Activated naive CD8-positive, alpha-beta T cell (primary cell): ENCODE measurements around the gene GPR26.

ENCODE experiments used
- H3K27ac Mint-ChIP-seq: one replicate; pipeline ENCODE4 v1.8.0; 2021; ENCODE audit warnings: mixed read lengths
- H3K27me3 Mint-ChIP-seq: one replicate; pipeline ENCODE4 v1.8.0; 2021; ENCODE audit warnings: mixed read lengths
- H3K36me3 Mint-ChIP-seq: one replicate; pipeline ENCODE4 v1.8.0; 2021; ENCODE audit warnings: mixed read lengths
- H3K4me1 Mint-ChIP-seq: one replicate; pipeline ENCODE4 v1.8.0; 2021; ENCODE audit warnings: low read depth, mixed read lengths
- H3K4me3 Mint-ChIP-seq: one replicate; pipeline ENCODE4 v1.8.0; 2021; ENCODE audit warnings: mild to moderate bottlenecking, mixed read lengths
- H3K9me3 Mint-ChIP-seq: one replicate; pipeline ENCODE4 v1.8.0; 2021; ENCODE audit warnings: low read depth, mixed read lengths

The GPR26 gene

DNA sequence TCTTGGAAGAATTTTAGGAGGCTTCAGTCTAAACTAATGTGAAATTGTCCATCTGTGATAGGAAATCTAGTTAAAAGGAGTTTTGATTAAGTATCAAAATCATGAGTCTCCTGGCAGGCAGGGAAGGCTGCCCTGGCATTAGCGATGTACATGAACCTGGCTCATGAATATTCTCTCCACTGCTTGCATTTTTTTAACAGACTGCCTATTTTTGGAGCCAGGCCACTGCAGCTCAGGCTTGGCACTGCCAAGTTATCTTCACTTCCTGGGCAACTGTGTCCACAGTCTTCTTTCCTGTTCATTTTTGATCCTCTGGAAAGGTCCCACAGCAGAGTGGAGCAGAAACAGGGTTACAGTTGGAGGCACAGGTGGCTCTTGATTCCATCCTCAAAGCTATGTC lies 7.0 kb downstream of the GPR26 start:
- peaks cover 2% of the 10 kb centered on the region for H3K27me3 Mint-ChIP-seq
- H3K9me3 Mint-ChIP-seq: no peaks in the 10 kb centered on the region
- H3K27ac Mint-ChIP-seq: no peak overlapping the region
- H3K4me1 Mint-ChIP-seq: no peaks in the 10 kb centered on the region
- H3K4me3 Mint-ChIP-seq: no peak overlapping the region
- no peaks in the 10 kb centered on the region for H3K36me3 Mint-ChIP-seq

DNA sequence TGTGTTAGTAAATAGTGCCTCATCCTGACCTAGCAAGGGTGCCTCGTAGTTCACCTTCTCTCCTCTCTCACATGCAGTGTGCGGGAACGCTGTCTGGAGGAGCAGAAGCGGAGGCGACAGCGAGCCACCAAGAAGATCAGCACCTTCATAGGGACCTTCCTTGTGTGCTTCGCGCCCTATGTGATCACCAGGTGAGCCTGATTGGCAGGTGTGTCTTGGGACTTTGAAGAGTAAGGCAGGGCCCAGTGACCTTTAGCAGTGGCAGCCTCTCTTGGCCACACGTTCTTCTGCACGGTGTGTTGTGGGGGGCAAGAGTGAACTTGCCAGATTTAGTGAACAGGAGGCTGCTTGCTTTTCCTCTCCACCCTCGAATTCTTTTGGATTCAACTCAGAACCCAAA lies 8.6 kb downstream of the GPR26 start:
- no peaks in the 10 kb centered on the region for H3K9me3 Mint-ChIP-seq
- peaks cover 2% of the 10 kb centered on the region for H3K27me3 Mint-ChIP-seq
- no peaks in the 10 kb centered on the region for H3K4me1 Mint-ChIP-seq
- no peak overlapping the region for H3K4me3 Mint-ChIP-seq
- no peak overlapping the region for H3K27ac Mint-ChIP-seq
- no peaks in the 10 kb centered on the region for H3K36me3 Mint-ChIP-seq

DNA sequence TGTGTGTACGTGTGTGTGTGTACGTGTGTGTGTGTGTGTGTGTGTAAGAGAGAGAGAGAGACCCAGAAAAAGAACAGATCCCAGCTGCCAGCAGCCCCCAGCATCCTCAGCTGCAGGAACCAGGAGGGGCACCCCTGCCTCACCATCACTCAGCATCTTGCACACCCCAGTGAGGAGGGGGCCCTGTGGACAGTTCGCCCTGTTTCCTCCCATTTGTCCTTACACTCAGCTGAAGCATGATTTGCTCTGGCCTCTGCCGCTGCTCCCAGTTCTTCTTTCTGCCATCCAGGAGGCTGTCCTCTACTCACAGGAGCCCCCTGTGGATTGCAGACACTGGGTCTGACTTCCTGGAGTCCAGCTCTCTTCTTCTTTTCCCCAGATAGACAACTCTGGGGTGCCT lies 9.7 kb downstream of the GPR26 start:
- Mint-ChIP-seq H3K27me3 (peaks cover 2% of the 10 kb centered on the region), H3K9me3 (no peaks in the 10 kb centered on the region), H3K36me3 (no peaks in the 10 kb centered on the region), H3K27ac (no peak overlapping the region), H3K4me1 (no peaks in the 10 kb centered on the region), H3K4me3 (no peak overlapping the region)

DNA sequence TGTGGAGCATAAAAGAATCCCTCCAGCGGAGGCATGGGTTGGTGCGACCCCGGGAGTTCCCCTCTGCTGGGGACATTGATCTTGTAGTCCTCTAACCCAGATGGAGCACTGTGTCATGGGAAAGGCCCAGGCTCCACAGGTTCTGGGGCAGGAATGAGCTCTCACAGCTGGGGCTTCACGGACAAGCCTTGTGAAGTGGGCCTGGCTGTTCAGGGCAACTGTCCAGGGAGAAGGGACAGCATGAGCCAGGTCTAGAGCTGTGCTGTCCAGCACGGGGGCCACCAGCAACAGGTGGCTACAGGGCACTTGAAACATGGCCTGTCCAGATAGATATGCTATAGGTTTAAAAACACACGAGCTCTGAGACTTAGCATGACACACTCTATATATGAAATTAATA lies 11.4 kb downstream of the GPR26 start:
- Mint-ChIP-seq H3K4me1 (no peaks in the 10 kb centered on the region), H3K4me3 (no peak overlapping the region), H3K27me3 (no peaks in the 10 kb centered on the region), H3K36me3 (no peaks in the 10 kb centered on the region), H3K9me3 (no peaks in the 10 kb centered on the region), H3K27ac (no peak overlapping the region)

DNA sequence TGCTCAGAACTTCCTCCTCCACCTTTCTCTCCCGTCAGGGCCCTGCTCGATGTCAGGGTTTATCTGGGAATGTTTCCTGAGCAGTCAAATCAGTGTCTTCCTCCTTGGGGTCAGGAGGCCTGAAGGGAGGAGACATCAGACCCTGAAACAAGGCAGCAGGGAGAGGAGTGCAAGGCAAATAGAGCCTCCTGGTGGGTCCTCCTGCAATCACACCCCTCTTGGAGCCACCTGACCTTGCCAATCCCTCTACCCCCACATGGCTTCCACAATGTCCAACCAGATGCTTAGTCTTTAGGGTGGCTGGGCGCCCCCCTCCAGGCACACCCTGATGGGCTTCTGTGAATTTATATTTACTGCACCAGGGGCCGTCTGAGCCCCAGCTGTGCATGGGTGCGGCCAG lies 12.2 kb downstream of the GPR26 start:
- Mint-ChIP-seq H3K27me3 (peaks cover 2% of the 10 kb centered on the region), H3K27ac (no peak overlapping the region), H3K4me3 (no peak overlapping the region), H3K9me3 (no peaks in the 10 kb centered on the region), H3K4me1 (no peaks in the 10 kb centered on the region), H3K36me3 (no peaks in the 10 kb centered on the region)

DNA sequence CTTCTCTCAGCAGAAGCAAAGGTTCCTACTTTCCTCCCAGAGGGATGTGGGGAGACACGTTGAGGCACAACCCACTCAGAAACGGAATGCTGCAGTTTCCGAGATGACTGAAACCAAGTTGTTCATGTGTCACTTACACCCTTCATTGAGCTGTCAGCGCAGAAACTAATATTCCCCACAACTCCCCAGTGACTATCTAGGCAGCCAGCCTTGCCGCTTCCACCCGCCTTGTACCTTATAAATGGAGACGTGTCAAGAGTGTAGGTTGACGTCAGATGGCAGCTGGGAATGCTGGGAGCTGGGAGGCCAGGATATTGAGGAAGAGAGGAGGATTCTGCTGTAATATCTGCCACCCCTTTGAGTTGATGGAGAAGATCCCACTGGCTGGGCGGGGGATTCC lies 15.1 kb downstream of the GPR26 start:
- H3K27me3 Mint-ChIP-seq: peaks cover 2% of the 10 kb centered on the region
- H3K36me3 Mint-ChIP-seq: no peaks in the 10 kb centered on the region
- H3K9me3 Mint-ChIP-seq: no peaks in the 10 kb centered on the region

DNA sequence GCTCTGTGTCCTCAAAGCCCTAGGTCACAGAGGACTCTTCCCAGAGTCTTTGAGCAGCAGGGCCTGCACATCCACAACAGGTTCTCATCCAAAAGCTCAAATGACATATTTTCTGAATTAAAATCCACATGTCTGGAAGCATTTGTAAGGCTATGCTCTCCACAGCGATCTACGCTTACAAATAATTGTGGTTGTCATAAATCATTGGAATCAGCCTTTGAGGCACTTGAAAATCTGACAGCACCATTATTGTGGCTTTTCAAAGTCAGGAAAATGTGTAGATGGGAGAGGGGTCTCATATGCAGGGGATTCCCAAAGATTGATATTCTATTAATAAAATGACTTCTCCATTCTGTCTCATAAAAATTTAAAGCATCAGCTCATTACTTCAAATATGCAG lies 16.3 kb downstream of the GPR26 start:
- H3K27me3 Mint-ChIP-seq: peaks cover 2% of the 10 kb centered on the region
- H3K9me3 Mint-ChIP-seq: no peaks in the 10 kb centered on the region
- H3K27ac Mint-ChIP-seq: no peak overlapping the region
- H3K4me1 Mint-ChIP-seq: no peaks in the 10 kb centered on the region
- H3K4me3 Mint-ChIP-seq: no peak overlapping the region
- no peaks in the 10 kb centered on the region for H3K36me3 Mint-ChIP-seq

More for the DNA sequence above, 15.1 kb downstream of the GPR26 start:
- Mint-ChIP-seq H3K4me3 (no peak overlapping the region), H3K27ac (no peak overlapping the region), H3K4me1 (no peaks in the 10 kb centered on the region)

DNA sequence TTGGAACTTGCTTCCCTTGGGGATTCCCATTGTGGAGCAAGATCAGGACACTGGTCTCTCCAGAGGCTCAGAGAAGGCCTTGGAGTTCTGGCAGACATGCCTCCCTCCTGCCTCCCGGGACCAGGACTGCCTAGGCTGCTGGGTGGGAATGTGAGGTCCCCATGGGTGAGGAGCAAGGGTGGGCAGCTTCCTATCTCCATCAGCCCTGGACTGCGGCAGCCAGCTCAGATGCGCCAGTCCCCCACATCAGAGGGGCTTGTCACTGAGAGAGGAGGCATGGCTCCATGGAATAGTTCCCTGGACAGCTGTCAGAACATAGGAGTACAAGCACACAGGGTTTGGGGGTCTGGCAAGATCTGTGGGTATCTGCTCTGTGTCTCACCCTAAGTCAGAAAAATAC lies 17.3 kb downstream of the GPR26 start:
- Mint-ChIP-seq H3K9me3 (no peaks in the 10 kb centered on the region), H3K36me3 (no peaks in the 10 kb centered on the region), H3K27ac (no peak overlapping the region), H3K4me1 (no peaks in the 10 kb centered on the region), H3K27me3 (peaks cover 2% of the 10 kb centered on the region), H3K4me3 (no peak overlapping the region)

DNA sequence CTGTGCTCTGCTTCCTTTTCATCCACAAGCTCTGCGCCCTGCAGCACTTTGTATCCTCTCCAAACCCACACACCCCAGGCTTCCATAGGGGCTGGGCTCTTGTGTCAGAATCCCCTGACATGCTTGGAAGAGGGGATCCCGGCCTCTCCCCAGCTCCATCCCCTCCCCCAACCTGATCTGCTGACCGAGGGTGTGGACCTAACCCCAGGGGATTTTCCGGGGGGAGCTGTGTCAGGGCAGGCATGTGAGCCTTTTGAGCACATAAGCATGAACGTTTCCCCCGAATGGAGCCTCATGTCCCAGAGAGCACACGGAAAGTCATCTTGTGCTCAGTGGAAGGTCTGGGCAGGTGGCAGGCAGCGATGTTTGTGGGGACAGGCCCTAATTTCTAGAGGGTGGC lies 17.7 kb downstream of the GPR26 start:
- Mint-ChIP-seq H3K36me3 (no peaks in the 10 kb centered on the region), H3K4me3 (no peak overlapping the region), H3K27ac (no peak overlapping the region), H3K4me1 (no peaks in the 10 kb centered on the region), H3K27me3 (peaks cover 2% of the 10 kb centered on the region), H3K9me3 (no peaks in the 10 kb centered on the region)

DNA sequence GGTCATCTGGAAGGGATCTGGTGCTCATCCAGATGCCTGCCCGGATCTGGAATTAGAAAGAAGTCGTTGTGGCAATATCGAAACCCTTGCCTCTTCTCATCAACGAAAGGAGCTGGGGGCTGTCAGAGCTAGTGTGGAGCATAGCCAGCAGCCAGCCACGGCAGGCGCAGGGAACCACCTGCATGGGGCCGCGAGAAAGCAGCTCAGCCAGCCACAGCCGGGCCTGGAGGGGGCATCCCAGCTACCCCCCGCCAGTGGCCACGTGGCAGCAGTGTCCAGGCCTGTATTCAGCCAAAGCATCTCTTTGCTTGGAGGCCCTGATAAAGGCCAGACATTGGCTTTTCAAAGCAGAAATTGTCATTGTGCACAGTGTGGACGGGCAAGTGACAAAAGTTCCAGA lies 19.1 kb downstream of the GPR26 start:
- H3K4me1 Mint-ChIP-seq: no peaks in the 10 kb centered on the region
- no peaks in the 10 kb centered on the region for H3K9me3 Mint-ChIP-seq
- peaks cover 2% of the 10 kb centered on the region for H3K27me3 Mint-ChIP-seq
- no peak overlapping the region for H3K4me3 Mint-ChIP-seq
- H3K36me3 Mint-ChIP-seq: no peaks in the 10 kb centered on the region
- H3K27ac Mint-ChIP-seq: no peak overlapping the region

DNA sequence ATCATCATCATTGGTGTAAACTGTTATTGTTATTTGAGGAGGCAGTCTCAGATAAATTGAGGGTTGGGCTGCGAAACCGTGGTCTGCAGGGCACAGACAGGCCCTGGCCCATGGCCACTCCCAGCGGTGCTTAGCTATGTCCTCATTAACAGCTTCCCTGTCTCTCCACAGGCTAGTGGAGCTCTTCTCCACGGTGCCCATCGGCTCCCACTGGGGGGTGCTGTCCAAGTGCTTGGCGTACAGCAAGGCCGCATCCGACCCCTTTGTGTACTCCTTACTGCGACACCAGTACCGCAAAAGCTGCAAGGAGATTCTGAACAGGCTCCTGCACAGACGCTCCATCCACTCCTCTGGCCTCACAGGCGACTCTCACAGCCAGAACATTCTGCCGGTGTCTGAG lies 21.6 kb downstream of the GPR26 start:
- H3K4me3 Mint-ChIP-seq: no peak overlapping the region
- no peaks in the 10 kb centered on the region for H3K4me1 Mint-ChIP-seq
- no peaks in the 10 kb centered on the region for H3K36me3 Mint-ChIP-seq
- H3K27ac Mint-ChIP-seq: no peak overlapping the region
- H3K27me3 Mint-ChIP-seq: peaks cover 1% of the 10 kb centered on the region
- no peaks in the 10 kb centered on the region for H3K9me3 Mint-ChIP-seq

DNA sequence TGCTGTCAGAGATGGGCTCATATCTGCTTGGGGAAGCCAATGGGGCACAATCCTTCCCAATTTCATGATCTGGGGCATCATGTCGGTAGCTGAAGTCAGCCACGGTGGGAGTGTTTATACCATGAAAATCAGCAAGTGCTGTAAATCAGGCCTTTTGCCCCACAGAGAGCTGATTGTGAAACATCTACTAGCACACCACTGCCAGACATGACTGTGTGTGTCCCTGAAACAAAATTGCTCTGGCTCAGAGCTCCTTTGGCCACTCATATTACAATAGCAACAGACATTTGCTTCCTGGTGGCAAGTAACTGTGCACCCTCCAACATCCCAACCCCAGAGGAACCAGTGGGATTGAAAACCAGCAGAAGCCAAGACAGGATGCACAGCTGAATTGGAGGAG lies 23.7 kb downstream of the GPR26 start:
- Mint-ChIP-seq H3K4me3 (no peak overlapping the region), H3K36me3 (no peaks in the 10 kb centered on the region), H3K4me1 (no peaks in the 10 kb centered on the region), H3K27ac (no peak overlapping the region), H3K9me3 (no peaks in the 10 kb centered on the region), H3K27me3 (peaks cover 5% of the 10 kb centered on the region)

DNA sequence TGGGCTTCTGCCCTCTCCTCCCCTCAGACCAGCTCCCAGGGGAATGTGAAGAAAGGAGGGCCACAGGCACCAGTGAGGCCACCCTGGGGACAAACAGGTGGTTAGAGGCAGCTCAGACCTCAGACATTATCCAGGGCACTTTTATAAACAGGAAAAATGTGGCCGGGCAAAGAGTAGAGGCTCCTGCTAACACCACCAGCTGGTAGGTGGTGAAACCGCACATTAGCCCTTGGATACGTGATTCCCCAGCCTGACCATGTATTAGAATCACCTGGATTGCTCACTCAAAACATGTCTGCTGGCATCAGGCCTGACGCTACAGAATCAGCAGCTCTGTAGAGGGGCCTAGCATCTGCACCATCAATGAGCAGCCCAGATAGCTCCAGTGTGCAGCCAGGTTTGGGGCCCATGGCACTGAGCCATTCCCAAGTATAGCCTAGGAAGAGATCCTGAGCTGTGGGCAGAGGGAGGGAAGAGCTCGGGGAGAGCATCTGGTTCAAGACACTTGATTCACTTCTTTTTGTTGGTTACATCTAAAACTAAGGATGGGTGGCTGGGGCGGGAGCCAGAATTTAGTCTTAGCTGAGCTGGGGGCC lies 37.1 kb downstream of the GPR26 start:
- no peaks in the 10 kb centered on the region for H3K4me1 Mint-ChIP-seq
- no peak overlapping the region for H3K4me3 Mint-ChIP-seq
- H3K36me3 Mint-ChIP-seq: no peaks in the 10 kb centered on the region
- no peaks in the 10 kb centered on the region for H3K9me3 Mint-ChIP-seq
- H3K27ac Mint-ChIP-seq: no peak overlapping the region
- peaks cover 1% of the 10 kb centered on the region for H3K27me3 Mint-ChIP-seq

DNA sequence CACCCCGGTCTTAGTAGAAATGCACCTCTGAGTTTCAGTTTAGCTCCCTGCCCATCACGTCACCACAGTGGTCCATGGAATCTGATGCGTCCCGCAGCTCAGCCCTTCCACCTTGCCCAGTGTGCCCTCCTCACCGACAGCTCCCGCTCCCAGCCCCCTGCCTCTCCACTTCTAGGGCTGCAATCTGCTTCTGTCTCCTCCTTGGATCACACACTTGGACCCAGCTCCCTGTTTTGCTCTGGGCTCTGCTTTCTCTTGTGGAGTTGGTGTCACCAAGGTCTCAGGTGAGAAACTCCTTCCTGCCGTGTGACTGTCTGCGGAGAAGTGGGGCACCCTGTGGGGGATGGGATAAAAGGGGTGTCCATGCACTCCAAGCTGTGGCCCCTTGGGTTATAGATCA lies 37.9 kb downstream of the GPR26 start:
- Mint-ChIP-seq H3K27ac (no peak overlapping the region), H3K4me1 (no peaks in the 10 kb centered on the region), H3K27me3 (peaks cover 4% of the 10 kb centered on the region)

DNA sequence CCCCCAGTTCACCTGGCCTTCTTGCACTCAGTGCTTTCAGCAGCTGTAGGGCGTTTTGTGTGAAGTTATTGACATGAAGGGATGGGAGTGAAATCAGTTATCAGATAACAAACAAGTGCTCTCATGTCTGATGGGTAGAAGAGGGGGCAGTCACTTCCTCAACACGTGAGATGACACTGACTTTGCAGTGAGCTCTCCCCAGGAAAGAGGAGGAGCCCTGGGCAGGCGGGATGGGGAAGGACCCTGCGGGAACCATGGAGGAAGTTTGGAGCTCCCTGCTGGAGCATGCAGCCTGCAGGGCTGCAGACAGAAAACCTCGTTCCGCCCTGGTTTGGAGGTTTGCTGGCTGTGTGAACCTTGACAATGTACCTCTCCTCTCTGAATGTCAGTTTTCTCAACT lies 38.7 kb downstream of the GPR26 start:
- Mint-ChIP-seq H3K4me1 (no peaks in the 10 kb centered on the region), H3K27ac (no peak overlapping the region), H3K36me3 (no peaks in the 10 kb centered on the region), H3K27me3 (peaks cover 4% of the 10 kb centered on the region), H3K9me3 (no peaks in the 10 kb centered on the region), H3K4me3 (no peak overlapping the region)

More for the DNA sequence above, 37.9 kb downstream of the GPR26 start:
- H3K4me3 Mint-ChIP-seq: no peak overlapping the region
- H3K36me3 Mint-ChIP-seq: no peaks in the 10 kb centered on the region
- no peaks in the 10 kb centered on the region for H3K9me3 Mint-ChIP-seq

DNA sequence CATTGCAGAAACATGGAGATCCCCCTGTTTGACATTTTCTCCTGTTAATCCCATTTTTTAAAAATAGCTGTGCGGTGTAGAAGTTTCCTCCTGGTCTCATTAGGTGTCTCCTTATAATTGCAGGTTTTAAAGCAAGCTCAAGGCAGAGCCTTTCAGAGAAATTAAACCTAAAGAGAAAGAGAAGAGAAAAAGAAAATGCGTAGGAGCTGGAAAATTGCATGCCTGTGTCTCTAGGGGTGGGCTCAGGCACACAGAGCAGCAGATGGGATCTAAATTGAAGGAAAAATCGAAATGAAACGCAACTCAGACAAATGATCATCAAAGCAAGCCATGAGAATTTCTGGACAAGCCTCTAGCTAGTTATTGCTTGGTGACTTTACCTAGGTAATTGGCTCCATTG lies 40.1 kb downstream of the GPR26 start:
- Mint-ChIP-seq H3K4me1 (no peaks in the 10 kb centered on the region), H3K9me3 (no peaks in the 10 kb centered on the region), H3K27ac (no peak overlapping the region), H3K27me3 (peaks cover 4% of the 10 kb centered on the region), H3K4me3 (no peak overlapping the region), H3K36me3 (no peaks in the 10 kb centered on the region)
